GM19455 (cell line): ENCODE measurements around the gene RBMX2.
A peak's percentile ranks its signal among the peaks of the same experiment; 100 is the strongest.
"Not testable (repeated sequence)": the region's sequence is repeated elsewhere in the genome, so short reads cannot be mapped to it uniquely, and the experiment has no call there.

Experiments
- ATAC-seq: cut with Tn5 transposase; IDR thresholded peaks from one replicate; pipeline ENCODE4 v1.9.1; 2021; ENCODE audit not compliant: unreplicated experiment

Gene RBMX2

DNA sequence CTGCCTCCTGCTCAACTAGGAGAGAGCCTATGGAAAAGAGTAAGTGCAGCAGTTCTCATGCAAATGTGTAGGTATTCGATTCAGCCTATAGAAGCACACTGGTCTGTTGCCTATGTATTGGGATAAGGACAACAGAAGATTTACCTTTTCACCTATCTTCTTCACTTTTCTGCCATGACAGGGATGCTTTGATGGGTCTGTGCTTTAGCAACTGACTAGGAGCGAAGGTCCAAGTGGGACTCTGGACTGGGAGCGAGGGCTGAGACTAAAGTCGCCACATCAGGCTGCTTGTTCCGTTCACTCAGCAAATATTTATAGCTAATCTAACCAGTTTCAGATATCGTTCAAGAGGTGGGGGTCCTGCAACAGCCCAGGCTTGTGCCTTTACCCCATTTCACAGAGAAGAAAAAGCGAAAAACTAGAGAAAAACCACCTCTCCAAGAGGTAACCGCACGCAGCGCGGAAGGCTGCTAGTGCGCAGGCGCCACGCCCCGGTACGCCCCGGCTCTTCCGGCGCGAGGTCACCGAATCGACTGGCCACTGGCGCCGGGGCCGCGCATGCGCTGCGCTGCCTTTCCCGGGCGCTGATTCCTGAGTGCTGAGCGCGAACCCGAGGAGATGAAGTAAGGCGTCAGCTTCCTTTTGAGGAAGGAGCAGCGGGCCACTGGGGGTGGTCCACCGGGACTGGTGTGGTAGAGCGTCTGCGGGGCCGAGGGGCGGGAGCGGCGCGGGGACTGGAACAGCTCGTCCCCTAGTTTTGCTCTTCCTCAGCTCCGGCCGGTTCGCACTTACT, at the start of gene RBMX2:
TSS of gene RBMX2 (plus strand) at position 573 of the 793 bp plus-strand sequence. CDS start at position 619, 46 bp downstream.
- peak; percentile 97 for ATAC-seq

GRCh38 chrX:130352050-130352449, 49.7 kb upstream of the RBMX2 start:
- ATAC-seq = not testable (repeated sequence)

- no peak for ATAC-seq
These were observed 25.7 kb upstream of the RBMX2 start for GRCh38 chrX:130376077-130376476.

- no peak for ATAC-seq
These were observed 23.6 kb upstream of the RBMX2 start for GRCh38 chrX:130378024-130378669.

GRCh38 chrX:130385520-130385919, 16.3 kb upstream of the RBMX2 start, which contains the start of gene GPR119:
Gene GPR119, minus strand, starts transcription at chrX:130385674. Its CDS starts 227 bp downstream, at chrX:130385447.
- no peak for ATAC-seq

GRCh38 chrX:130386408-130386808, 15.4 kb upstream of the RBMX2 start:
- ATAC-seq = no peak

- ATAC-seq = no peak
These were observed 8.2 kb upstream of the RBMX2 start for GRCh38 chrX:130393451-130394074.

GRCh38 chrX:130395341-130395740, 6.4 kb upstream of the RBMX2 start:
- no peak for ATAC-seq

- no peak for ATAC-seq
These were observed 459 bp downstream of the RBMX2 start for GRCh38 chrX:130402208-130402684.

DNA sequence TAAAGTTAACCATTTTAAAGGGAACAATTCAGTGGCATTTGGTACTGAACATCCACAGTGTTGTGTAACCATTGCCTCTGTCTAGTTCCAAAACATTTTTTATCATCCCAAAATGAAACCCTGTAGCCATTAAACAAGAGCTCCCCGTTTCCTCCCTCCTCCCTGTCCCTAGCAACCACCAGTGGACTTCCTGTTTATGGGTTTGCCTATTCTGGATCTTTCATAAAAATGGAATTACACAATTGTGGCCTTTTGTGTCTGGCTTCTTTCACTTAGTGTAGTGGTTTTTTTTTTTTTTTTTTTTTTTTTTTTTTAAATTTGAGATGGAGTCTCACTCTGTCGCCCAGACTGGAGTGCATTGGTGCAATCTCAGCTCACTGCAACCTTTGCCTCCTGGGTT, 11.6 kb downstream of the RBMX2 start:
- no peak for ATAC-seq

GRCh38 chrX:130414800-130415199, 13.0 kb downstream of the RBMX2 start:
- no peak for ATAC-seq

GRCh38 chrX:130415201-130415600, 13.4 kb downstream of the RBMX2 start:
- no peak for ATAC-seq

- no peak for ATAC-seq
These were observed 15.0 kb downstream of the RBMX2 start for GRCh38 chrX:130416785-130417184.

- no peak for ATAC-seq
These were observed 16.3 kb downstream of the RBMX2 start for GRCh38 chrX:130418066-130418465.

DNA sequence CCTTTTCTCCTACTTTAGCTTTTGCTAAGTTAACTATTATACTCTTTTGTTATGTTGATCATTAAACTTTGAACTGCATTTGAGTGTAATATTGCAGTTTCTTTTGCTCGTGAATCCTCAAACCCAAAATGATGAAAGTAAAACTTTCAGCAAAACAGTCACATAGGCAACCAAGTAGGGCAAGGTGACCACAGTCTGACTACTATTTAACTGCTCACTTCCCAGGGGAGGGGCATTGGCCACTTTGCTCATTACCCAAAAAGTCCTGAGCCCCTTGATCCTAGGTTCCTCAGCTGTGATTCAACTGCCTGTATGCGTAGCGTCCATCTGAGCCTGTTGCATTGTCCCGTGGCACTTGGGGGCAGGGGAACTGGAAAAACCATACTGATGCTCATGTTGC, 17.0 kb downstream of the RBMX2 start:
- no peak for ATAC-seq

GRCh38 chrX:130419263-130419662, 17.5 kb downstream of the RBMX2 start:
- no peak for ATAC-seq

- ATAC-seq = no peak
These were observed 24.7 kb downstream of the RBMX2 start for GRCh38 chrX:130426531-130426930.

DNA sequence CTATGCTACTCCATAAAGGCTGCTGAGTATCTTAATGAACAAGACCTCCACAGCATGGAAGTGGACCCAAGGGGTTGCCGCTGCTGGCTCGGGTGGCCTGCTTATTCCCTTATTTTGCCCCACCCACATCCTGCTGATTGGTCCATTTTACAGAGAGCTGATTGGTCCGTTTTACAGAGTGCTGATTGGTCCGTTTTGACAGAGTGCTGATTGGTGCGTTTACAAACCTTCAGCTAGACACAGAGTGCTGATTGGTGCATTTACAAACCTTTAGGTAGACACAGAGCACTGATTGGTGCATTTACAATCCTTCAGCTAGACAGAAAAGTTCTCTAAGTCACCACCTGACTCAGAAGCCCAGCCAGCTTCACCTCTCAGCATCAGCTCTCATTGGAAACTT, 27.4 kb downstream of the RBMX2 start:
- not testable (repeated sequence) for ATAC-seq

- no peak for ATAC-seq
These were observed 34.1 kb downstream of the RBMX2 start for GRCh38 chrX:130435937-130436336.

- ATAC-seq = not testable (repeated sequence)
These were observed 36.2 kb downstream of the RBMX2 start for GRCh38 chrX:130437996-130438395.

DNA sequence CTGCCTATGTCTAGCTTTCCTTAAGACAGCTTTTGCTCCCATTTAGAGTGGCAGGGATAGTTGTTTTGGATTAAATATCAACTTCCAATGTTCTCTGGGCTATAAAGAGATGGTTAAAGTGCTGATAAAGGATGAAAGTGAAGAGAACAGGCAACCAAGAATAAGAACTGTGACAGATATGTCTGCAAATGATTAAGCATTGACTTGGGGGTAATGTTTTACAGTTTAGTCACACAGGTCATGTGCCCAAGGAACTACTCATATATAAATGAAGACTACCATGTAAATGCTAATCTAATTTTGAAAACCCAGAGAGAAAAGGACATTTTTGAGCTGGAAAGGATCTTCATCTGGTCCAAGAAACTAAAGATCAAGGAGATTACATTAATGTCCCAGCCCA, 42.1 kb downstream of the RBMX2 start:
- no peak for ATAC-seq
